GM18499 (cell line): ENCODE results near the gene SLC1A5.
"Not testable (repeated sequence)": the region's sequence is repeated elsewhere in the genome, so short reads cannot be mapped to it uniquely, and the experiment has no call there.

Experiments used
- ATAC-seq: cut with Tn5 transposase; IDR thresholded peaks from one replicate; pipeline ENCODE4 v1.9.1; 2021; ENCODE audit warnings: moderate number of reproducible peaks; ENCODE audit not compliant: insufficient read depth, unreplicated experiment

The SLC1A5 gene

DNA sequence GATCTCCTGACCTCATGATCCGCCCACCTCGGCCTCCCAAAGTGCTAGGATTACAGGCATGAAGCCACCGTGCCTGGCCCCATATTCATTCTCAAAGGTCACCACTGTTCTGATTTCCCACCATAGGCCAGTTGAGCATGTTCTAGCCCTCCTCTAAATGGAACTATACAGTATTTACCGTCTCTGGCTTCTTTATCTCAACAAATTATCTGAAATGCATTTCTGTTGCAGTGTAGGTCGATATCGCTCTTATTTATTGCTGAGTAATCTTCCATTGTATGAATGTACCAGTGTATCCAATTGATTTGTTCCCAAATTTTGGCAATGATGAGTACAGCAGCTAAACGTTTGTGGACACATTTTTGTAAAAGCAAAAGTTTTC lies 15.4 kb downstream of the SLC1A5 start:
- no peak for ATAC-seq

DNA sequence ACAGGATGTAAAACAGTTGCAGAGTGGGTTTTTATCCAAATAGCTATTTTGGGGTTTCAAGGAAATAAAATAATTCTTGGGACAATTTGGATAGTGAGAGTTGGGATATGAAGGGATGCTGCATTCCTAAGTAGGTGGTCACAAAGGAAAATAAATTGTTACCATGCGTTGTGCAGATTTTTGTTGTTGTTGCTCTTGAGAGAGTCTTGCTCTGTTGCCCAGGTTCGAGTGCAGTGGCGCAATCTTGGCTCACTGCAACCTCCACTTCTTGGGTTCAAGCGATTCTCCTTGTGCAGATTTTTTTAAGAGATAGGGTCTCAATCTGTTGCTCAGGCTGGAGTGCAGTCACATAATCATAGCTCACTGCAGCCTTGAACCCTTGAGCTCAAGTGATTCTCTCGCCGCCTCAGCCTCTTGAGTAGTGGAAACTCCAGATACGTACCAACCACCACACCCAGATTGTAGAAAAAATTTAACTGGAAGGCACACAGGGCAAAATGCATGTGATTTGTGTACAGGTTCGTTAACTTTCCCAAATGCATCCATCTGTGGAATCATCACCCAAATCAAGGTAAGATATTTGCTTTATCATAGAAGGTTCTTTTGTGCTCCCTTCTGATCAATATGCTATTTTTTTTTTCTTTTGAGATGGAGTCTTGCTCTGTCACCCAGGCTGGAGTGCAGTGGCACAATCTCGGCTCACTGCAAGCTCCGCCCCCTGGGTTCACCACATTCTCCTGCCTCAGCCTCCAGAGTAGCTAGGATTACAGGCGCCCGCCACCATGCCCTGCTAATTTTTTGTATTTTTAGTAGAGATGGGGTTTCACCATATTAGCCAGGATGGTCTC lies 16.0 kb downstream of the SLC1A5 start:
- ATAC-seq: no peak

DNA sequence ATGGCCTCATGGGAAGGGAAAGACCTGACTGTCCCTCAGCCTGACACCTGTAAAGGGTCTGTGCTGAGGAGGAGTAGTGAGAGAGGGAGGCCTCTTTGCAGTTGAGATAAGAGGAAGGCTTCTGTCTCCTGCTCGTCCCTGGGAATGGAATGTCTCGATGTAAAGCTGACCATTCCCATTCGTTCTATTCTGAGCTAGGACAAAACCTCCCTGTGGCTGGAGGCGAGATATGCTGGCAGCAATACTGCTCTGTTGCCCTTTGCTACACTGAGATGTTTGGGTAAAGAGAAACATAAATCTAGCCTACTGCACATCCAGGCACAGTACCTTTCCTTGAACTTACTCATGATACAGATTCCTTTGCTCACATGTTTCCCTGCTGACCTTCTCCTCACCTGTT lies 19.6 kb downstream of the SLC1A5 start:
- ATAC-seq: not testable (repeated sequence)

DNA sequence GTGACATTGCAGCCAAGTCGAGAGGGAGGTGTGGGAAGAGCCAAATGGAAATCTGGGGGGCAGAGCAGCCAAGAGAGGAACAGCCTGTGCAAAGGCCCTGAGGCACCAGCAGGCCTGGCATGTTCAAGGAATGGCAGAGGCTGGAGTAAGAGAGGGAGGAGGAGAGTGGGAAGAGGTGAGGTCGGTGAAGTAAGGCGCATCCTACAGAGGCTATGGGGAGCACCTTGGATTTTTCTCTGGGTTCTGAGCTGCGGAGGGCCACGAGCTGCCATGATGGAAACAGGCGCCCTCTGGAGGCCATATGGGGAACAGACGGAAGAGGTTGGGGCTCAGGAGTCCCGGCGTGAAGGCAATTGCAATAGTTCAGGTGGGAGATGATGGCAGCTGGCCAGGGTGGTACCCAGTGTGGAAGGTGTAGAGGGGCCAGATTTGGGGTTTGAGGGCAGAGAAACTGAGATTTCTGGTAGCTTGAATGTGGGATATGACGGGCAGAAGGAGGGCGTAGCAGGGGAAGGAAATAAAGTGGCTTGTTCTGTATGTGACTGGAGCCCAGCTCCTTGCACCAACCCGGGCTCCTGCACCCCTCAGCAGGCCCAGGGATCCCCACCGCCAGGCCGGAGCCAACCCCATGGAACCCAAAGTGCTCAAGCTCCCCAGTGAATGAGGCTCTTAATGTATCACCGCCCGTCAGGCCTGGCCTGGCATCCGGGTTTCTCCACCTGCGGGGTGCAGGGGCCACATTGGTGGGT lies 21.7 kb downstream of the SLC1A5 start:
- ATAC-seq: no peak

DNA sequence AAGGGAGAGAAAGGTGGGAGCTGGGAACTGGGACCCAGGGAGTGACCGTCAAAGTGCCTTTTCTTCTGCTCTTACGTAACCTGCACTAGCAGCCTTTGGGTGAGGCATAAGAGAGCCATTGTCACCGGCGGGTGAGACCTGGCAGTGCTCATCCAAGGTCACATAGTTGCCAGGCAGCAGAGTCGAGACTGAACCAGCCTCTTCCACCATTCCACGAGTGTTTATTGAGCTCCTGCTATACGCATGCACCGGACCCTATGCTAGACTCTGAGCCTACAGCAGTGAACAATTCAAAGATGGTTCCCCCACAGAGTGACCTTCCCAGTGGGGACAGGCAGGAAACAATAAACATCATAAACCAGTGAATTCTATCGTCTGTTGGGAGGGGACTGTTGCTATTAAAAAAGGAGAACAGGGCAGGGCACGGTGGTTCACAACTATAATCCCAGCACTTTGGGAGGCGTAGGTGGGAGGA lies 23.5 kb downstream of the SLC1A5 start:
- no peak for ATAC-seq

DNA sequence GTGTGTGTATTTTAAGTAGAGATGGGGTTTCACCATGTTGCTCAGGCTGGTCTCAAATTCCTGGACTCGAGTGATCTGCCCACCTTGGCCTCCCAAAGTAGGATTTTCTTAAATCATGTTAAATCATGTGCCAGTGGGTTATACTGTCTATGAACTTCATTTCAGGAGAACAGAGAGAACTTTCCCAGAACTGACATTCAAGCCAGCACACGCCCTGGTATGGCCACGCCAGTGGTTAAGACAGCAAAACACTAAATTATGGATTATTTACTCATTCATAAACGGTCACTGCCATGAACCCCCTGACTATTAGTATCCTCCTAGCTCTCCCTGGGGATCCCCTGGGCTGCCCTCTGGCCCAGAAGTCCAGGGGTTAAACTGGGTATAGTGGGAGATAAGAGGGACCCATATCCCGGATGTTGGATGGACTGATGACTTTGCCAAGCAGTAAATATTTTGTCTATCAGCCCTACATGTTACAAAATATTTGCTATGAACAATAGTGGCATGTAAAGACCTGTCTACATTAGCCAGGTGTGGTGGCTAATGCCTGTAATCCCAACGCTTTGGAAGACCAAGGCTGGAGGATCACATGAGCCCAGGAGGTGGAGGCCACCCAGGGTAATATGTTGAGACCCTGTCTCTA lies 26.0 kb downstream of the SLC1A5 start:
- no peak for ATAC-seq

DNA sequence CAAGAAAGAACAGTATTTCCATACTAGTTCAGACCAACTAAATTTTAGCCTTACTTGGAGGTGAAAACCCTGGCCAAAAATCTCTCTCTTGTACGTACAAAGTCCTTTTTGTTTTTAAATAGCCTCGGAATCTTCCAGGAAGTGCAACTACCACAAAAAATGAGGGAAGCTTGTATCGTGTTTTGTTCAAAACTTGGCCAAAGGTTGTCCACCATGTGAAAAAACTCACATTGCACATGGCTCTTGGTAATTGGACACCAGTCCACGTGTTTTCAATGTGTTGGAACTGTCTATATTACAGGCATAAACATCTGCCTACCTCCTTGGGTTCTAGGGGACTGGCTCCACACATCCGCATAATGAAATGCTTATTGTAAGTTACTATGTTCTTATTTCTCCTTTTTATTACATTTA lies 27.0 kb downstream of the SLC1A5 start:
- no peak for ATAC-seq

DNA sequence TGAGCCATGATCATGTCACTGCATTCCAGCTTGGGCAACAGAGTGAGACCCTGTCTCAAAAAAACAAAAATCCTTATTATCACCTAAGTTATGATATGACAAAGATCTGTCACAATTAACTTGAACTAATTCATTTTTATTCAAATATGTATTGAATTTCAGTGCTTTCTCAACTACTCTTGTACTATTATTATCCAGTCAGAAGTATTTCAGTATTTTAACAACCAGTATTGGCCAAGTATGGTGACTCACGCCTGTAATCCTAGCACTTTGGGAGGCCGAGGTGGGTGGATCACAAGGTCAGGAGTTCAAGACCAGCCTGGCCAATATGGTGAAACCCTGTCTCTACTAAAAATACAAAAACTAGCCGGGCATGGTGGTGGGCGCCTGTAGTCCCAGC lies 27.5 kb downstream of the SLC1A5 start:
- ATAC-seq: not testable (repeated sequence)

DNA sequence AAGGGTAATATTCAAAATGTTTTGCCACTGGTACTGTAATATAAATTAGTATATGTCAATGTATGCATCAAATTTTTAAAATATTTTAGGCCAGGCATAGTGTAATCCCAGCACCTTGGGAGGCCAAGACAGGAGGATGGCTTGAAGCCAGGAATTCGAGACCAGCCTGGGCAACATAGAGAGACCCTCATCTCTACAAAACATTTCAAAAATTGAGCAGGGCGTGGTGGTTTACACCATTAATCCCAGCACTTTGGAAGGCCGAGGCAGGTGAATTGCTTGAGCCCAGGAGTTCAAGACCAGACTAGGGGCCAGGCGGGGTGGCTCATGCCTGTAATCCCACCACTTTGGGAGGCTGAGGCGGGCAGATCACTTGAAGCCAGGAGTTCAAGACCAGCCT lies 28.0 kb downstream of the SLC1A5 start:
- ATAC-seq: no peak

DNA sequence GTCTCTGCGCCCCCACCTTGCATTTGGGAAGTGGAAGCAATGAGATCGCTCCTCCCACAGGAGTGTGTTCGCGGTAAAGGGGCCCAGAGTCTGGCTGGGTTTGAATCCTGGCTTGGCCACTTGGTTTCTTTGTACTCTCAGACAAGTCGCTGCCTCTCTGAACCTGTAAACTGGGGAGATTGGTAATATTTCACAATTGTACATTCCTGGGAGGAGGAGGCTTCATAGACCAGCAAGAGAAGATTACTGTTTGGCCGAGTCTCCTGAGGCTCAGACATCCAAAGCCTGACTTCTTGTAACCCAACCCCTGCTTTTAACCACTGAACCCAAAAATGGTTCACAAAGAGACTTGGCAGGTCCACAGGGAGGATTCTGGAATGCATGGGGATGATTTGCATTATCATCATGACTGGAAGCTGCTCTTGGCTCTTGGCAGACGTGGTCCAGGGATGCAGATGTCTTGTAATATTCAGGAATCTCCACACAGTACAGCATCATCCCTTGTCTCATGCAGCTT lies 28.5 kb downstream of the SLC1A5 start:
- ATAC-seq: no peak

DNA sequence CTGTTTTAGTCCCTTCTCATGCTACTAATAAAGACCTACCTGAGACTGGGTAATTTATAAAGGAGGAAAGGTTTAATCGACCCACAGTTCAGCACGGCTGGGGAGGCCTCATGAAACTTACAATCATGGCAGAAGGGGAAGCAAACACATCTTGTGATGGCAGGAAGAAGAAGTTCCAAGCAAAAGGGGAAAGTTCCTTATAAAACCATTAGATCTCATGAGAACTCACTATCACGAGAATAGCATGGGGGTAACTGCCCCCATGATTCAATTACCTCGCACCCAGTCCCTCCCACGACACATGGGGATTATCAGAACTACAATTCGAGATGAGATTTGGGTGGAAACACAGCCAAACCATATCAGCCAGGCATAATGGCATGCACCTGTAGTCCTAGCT lies 29.2 kb downstream of the SLC1A5 start:
- no peak for ATAC-seq

DNA sequence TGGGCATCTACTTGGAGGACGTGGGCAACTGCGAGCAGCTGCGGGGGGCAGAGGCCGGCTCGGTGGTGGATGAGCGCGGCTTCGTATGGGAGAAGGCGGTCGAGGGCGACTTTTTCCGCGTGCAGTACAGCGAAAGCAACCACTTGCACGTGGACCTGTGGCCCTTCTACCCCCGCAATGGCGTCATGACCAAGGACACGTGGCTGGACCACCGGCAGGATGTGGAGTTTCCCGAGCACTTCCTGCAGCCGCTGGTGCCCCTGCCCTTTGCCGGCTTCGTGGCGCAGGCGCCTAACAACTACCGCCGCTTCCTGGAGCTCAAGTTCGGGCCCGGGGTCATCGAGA lies 31.9 kb downstream of the SLC1A5 start:
- ATAC-seq: no peak

DNA sequence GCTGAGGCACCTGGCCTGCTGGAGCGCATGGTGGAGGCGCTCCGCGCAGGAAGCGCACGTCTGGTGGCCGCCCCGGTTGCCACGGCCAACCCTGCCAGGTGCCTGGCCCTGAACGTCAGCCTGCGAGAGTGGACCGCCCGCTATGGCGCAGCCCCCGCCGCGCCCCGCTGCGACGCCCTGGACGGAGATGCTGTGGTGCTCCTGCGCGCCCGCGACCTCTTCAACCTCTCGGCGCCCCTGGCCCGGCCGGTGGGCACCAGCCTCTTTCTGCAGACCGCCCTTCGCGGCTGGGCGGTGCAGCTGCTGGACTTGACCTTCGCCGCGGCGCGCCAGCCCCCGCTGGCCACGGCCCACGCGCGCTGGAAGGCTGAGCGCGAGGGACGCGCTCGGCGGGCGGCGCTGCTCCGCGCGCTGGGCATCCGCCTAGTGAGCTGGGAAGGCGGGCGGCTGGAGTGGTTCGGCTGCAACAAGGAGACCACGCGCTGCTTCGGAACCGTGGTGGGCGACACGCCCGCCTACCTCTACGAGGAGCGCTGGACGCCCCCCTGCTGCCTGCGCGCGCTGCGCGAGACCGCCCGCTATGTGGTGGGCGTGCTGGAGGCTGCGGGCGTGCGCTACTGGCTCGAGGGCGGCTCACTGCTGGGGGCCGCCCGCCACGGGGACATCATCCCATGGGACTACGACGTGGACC lies 32.4 kb downstream of the SLC1A5 start:
- no peak for ATAC-seq

DNA sequence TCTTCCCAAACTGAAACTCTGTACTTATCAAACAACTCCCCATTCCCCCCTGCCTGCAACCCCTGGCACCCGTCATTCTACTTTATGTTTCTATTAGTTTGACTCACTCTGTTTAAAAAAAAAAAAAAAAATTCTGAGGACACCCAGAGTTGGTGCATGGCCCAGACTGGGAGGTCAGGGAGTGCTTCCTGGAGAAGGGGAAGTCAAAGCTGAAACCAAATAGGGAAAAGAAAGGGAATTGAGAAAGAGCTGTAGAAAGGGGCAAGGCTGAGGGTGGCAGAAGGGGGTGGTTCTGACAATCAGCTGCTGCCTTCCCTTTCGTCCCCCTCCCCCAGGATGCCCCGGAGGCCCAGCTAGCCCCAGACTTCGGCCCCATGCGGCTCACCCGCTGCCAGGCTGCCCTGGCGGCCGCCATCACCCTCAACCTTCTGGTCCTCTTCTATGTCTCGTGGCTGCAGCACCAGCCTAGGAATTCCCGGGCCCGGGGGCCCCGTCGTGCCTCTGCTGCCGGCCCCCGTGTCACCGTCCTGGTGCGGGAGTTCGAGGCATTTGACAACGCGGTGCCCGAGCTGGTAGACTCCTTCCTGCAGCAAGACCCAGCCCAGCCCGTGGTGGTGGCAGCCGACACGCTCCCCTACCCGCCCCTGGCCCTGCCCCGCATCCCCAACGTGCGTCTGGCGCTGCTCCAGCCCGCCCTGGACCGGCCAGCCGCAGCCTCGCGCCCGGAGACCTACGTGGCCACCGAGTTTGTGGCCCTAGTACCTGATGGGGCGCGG lies 33.1 kb downstream of the SLC1A5 start:
- ATAC-seq: no peak

DNA sequence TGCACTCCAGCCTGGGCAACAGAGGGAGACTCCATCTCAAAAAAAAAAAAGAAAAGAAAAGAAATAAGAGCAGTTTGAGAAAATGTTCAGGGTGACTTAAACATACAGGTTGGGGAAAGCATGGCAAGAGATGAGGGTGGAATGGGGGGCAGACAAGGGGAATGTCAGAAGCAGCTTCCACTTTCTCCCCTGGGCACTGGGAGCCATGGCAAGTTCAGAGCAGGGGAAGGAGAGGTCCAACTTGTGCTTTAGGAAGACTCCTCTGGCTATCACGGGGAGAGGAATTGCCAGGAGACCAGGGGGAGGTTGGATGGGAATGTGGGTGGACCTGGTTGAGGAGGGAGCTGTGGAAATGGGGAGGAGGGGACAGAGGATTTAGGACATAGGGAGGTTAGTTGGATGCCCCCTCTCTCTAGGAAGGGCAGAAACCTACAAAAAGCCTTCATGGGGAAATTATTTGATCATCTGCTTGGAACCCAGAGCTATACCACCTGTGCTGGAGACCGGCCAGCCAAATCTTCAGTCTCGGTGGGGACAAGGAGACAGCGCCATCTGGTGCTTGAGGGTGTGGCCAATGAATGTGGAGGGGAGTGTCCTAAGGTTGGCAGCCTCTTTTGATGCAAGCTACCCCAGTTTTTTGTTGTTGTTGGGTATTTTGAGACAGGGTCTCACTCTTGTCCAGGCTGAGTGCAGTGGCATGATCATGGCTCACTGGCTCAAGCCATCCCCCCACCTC lies 34.8 kb downstream of the SLC1A5 start:
- no peak for ATAC-seq

DNA sequence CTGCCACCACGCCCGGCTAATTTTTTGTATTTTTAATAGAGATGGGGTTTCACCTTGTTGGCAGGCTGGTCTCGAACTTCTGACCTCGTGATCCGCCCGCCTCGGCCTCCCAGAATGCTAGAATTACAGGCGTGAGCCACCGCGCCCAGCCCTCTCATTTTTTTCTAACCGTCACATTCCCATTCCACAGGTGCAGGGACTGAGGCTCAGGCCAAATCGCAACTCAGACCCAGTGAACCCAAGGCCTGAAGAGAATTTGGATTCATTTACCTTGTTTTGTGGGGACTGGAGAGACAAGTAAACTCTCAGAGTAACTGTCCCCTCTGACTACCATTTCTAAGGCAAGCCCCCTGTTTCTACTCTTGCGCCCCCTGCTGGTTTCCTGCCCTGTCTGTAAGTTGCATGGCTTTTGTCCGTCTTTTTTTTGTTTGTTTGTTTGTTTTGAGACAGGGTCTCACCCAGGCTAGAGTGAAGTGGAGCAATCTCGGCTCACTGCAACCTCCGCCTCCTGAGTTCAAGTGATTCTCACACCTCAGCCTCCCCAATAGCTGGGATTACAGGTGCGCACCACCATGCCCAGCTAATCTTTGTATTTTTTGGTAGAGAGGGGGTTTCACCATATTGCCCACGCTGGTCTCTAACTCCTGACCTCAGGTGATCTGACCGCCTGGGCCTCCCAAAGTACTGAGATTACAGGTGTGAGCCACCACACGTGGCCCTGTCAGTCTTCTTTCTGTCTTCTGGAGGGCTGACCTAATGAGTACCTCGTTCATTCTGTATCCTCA lies 39.9 kb downstream of the SLC1A5 start:
- ATAC-seq: no peak

DNA sequence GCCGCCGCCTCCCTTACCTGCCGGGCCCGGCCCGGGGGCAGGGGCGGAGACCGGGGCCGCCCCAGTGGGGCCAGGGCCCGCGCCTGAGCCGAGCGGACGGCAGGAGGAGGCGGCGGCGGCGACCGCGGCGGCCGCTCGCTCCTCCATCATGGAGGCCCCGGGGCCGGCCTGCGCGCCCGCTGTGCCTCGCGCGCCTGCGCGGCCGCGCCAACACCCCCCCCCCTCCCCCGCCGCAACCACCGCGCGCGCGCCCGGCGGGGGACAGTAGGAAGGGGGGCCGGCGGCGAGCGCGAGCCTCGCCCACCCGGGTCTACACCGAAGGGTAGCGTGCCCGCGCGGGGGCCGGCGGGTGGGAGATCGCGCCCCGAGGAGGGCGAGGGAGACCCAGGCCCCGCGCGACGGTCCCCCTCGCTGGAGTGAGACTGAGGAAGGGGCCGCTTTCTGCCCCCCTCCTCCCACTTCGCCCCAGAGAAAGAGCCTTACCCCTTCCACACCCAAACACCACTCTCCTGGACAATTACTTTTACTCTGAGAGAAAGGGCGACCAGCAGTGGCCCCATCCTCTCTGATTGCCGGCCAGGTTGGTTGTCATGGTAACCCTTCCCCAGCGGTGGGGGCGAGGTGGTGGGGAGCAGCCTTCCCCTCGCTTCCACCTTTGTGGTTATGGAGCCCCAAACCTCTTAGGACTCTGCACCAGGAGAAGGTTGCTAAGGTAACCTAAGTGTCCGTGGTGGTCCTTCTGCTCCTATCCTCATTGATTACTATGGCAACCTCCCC lies 41.9 kb downstream of the SLC1A5 start, which contains the start of gene STRN4:
STRN4 (minus strand) TSS at position 170 of the 777 bp plus-strand sequence; CDS start at position 150, 20 bp downstream.
- no peak for ATAC-seq
